HepG2 (cell line): ENCODE results near the gene TSPYL1. TPM values are rescaled to one million over a fixed set of nuclear protein-coding genes. Genes with fewer than 3 reads are reported as not detected.

Experiments used
- AFF4 ChIP-seq: sonication (generic); formaldehyde crosslinking; IDR thresholded peaks from 2 replicates; pipeline ENCODE4 v1.4.0; 2020; ENCODE audit warnings: missing genetic modification reagents
- CCDC6 ChIP-seq: sonication (generic); formaldehyde crosslinking; IDR thresholded peaks from 2 replicates; pipeline ENCODE4 v1.8.1; 2022; ENCODE audit warnings: mild to moderate bottlenecking, missing genetic modification reagents, moderate library complexity
- CERS6 ChIP-seq: sonication (generic); formaldehyde crosslinking; IDR thresholded peaks from 2 replicates; pipeline ENCODE4 v1.5.0; 2020; ENCODE audit warnings: missing genetic modification reagents
- EP300 ChIP-seq, 3 experiments: sonication (generic) in 1 of 3; formaldehyde crosslinking in 1 of 3; IDR thresholded peaks; 2 replicates each; pipeline versions ENCODE4 v1.5.1 to v1.6.1; 2011 to 2020; ENCODE audit warnings: low read depth in 2 of 3, low read length in 2 of 3, borderline replicate concordance in 1 of 3, improper control_type of control experiment in 1 of 3, mild to moderate bottlenecking in 1 of 3, missing genetic modification reagents in 1 of 3, moderate library complexity in 1 of 3
- KDM6A ChIP-seq: IDR thresholded peaks from 2 replicates; pipeline ENCODE4 v1.6.1; 2016; ENCODE audit warnings: low read depth
- MAZ ChIP-seq, 2 experiments: sonication (generic) in 1 of 2; formaldehyde crosslinking in 1 of 2; IDR thresholded peaks; 2 replicates each; pipeline versions ENCODE4 v1.5.0 to v1.6.1; 2012 to 2020; ENCODE audit warnings: low read depth in 2 of 2, mild to moderate bottlenecking in 2 of 2, borderline replicate concordance in 1 of 2, improper control_type of control experiment in 1 of 2, low read length in 1 of 2, missing genetic modification reagents in 1 of 2, moderate library complexity in 1 of 2
- MYNN ChIP-seq: sonication (generic); formaldehyde crosslinking; IDR thresholded peaks from 2 replicates; pipeline ENCODE4 v1.4.0; 2020; ENCODE audit warnings: mild to moderate bottlenecking, low read depth, missing genetic modification reagents
- NCOR1 ChIP-seq: fragments of 200-600 bp; sonication (generic); IDR thresholded peaks from 2 replicates; pipeline ENCODE4 v1.7.0; 2017; ENCODE audit warnings: antibody characterized with exemption, low read length, borderline replicate concordance
- RARA ChIP-seq: IDR thresholded peaks from 2 replicates; pipeline ENCODE4 v1.6.1; 2016; ENCODE audit warnings: missing genetic modification reagents, missing compliant biosample characterization
- RXRA ChIP-seq: sonication (generic); formaldehyde crosslinking; IDR thresholded peaks from 2 replicates; pipeline ENCODE4 v1.5.1; 2020; ENCODE audit warnings: missing genetic modification reagents
- THYN1 ChIP-seq: sonication (generic); formaldehyde crosslinking; IDR thresholded peaks from 2 replicates; pipeline ENCODE4 v1.8.1; 2023; ENCODE audit warnings: low read depth, mild to moderate bottlenecking, moderate library complexity, missing genetic modification reagents, borderline replicate concordance
- ZNF281 ChIP-seq: sonication (generic); formaldehyde crosslinking; IDR thresholded peaks from 2 replicates; pipeline ENCODE4 v1.4.0; 2020; ENCODE audit warnings: missing genetic modification reagents, borderline replicate concordance
- ZNF367 ChIP-seq: sonication (generic); formaldehyde crosslinking; IDR thresholded peaks from 2 replicates; pipeline ENCODE4 v1.4.0; 2020; ENCODE audit warnings: missing genetic modification reagents, borderline replicate concordance
- ZNF670 ChIP-seq: sonication (generic); formaldehyde crosslinking; IDR thresholded peaks from 2 replicates; pipeline ENCODE4 v1.8.0; 2022; ENCODE audit warnings: mild to moderate bottlenecking, missing genetic modification reagents, borderline replicate concordance
- ZNF710 ChIP-seq: sonication (generic); formaldehyde crosslinking; IDR thresholded peaks from 2 replicates; pipeline ENCODE4 v1.5.0; 2020; ENCODE audit warnings: mild to moderate bottlenecking, missing genetic modification reagents, borderline replicate concordance
- polyA plus RNA-seq, 8 experiments: library from polyadenylated mRNA; depleted of rRNA in 3 of 8; stranded (reverse) in 7 of 8; unstranded in 1 of 8; fragments of >200 nt; fragmentation: Illumina TruSeq in 4 of 8; extraction: Trizol in 4 of 8; gene quantifications; 2 replicates each; pipeline versions ENCODE4 v1.2.1 to v1.2.3, GENCODE V29; 2011 to 2016; ENCODE audit warnings: low read depth in 4 of 8, missing spikeins in 1 of 8, mixed read lengths in 1 of 8; ENCODE audit not compliant: insufficient read depth in 1 of 8
- total RNA-seq, 5 experiments: library from RNA; depleted of rRNA; stranded (reverse); fragments of >200 nt; fragmentation: Illumina TruSeq; extraction: Trizol; gene quantifications; 2 replicates each; pipeline ENCODE4 v1.2.3, GENCODE V29; 2016; ENCODE audit warnings: low read depth in 1 of 5
- TF ChIP-seq, protein P1 (sequence below): sonication (generic); formaldehyde crosslinking; IDR thresholded peaks from 2 replicates; pipeline ENCODE4 v1.4.0; 2020; ENCODE audit warnings: missing genetic modification reagents, borderline replicate concordance

The TSPYL1 gene
- total and polyA plus RNA-seq, 2 of the 13 experiments (the other 11 are each of a cell fraction or from before 2014, with no cell fraction given), result 28.3 to 93.0 TPM

GRCh38 chr6:116255246-116255800 is 24.4 kb downstream of the TSPYL1 start (continued):
- TF ChIP-seq, protein P1, sequence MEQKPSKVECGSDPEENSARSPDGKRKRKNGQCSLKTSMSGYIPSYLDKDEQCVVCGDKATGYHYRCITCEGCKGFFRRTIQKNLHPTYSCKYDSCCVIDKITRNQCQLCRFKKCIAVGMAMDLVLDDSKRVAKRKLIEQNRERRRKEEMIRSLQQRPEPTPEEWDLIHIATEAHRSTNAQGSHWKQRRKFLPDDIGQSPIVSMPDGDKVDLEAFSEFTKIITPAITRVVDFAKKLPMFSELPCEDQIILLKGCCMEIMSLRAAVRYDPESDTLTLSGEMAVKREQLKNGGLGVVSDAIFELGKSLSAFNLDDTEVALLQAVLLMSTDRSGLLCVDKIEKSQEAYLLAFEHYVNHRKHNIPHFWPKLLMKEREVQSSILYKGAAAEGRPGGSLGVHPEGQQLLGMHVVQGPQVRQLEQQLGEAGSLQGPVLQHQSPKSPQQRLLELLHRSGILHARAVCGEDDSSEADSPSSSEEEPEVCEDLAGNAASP (CRISPR knock-in tag), result no peak; the same call in 1 of the 2 replicates
- peak; percentile 32; the same call in 1 of the 2 replicates for TF ChIP-seq ZNF670 (CRISPR knock-in tag)
- TF ChIP-seq THYN1 (CRISPR knock-in tag), result no peak
- peak in 1 of 2 experiments; percentile 25; a peak in 1 of 4 replicates for TF ChIP-seq EP300 (IDR thresholded peaks at IDR 0.05; ENCODE audit: low read depth in 2 of 2, low read length in 2 of 2)
- TF ChIP-seq EP300 (CRISPR knock-in tag; IDR thresholded peaks at IDR 0.05; ENCODE audit: borderline replicate concordance), result no peak
- TF ChIP-seq MYNN, result no peak
- no peak for TF ChIP-seq ZNF281 (CRISPR knock-in tag)
- TF ChIP-seq CCDC6 (CRISPR knock-in tag), result no peak
- no peak for TF ChIP-seq ZNF367 (CRISPR knock-in tag)
- peak; percentile 65 for TF ChIP-seq NCOR1
- no peak for TF ChIP-seq KDM6A (CRISPR knock-in tag)
- TF ChIP-seq CERS6, result no peak
- TF ChIP-seq RXRA (CRISPR knock-in tag), result no peak; the same call in 1 of the 2 replicates
- TF ChIP-seq AFF4 (CRISPR knock-in tag), result no peak
- TF ChIP-seq RARA (CRISPR knock-in tag), result peak; percentile 65
- TF ChIP-seq MAZ (IDR thresholded peaks at IDR 0.05; ENCODE audit: borderline replicate concordance, low read depth, low read length), result no peak
- no peak for TF ChIP-seq MAZ (CRISPR knock-in tag; IDR thresholded peaks at IDR 0.05; ENCODE audit: low read depth)
- peak; percentile 84 for TF ChIP-seq ZNF710 (CRISPR knock-in tag)
